ENCODE measurements around the gene MYPOP.

DNA sequence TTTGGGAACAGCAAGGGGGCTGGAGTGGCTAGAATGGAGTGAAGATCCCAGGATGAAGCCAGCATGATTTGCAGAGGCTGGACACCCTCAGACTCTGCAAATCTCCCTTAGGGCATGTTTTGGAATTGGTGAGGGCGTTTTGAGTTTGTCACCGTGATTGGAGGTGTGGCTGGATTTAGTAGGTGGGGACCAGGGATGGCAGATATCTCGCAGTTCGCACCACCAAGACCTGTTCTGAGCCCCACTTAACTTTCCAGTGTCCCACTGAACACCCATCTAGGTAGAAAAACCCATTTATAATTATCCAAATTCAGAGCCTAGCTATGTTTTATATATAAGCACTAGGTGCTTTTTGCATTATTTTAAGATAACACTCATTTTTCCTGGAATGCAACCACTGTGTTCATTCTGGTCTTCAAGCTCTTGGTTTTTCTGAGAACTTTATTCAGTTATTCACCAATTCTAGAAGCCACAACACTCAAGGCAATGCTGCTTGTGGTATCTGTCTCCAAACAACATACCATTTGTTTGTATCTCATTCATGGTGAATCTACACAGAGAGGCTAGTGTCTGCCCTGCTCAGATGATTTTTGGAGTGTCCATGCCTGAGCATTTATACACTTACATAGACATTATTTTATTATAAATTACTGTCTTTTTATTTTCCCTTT, 15.1 kb upstream of the MYPOP start:
- TF ChIP-seq, protein P1, sequence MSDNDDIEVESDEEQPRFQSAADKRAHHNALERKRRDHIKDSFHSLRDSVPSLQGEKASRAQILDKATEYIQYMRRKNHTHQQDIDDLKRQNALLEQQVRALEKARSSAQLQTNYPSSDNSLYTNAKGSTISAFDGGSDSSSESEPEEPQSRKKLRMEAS (CRISPR knock-in tag; IDR thresholded peaks at IDR 0.05) = no peak
- TF ChIP-seq DACH1 (IDR thresholded peaks at IDR 0.05; ENCODE audit: partially characterized antibody) (no peak), FOXM1 (IDR thresholded peaks at IDR 0.05; ENCODE audit: low read depth) (no peak), FOXM1 (CRISPR knock-in tag; IDR thresholded peaks at IDR 0.05; ENCODE audit: low read depth) (no peak), CTCF (IDR thresholded peaks at IDR 0.05 in 2 of 3, conservative IDR thresholded peaks at IDR 0.05 in 1 of 3; ENCODE audit: insufficient read depth in 2 of 3, low read depth in 1 of 3, low read length in 3 of 3) (no peak), CEBPZ (IDR thresholded peaks at IDR 0.05; ENCODE audit: borderline replicate concordance, low read depth, low read length) (no peak), MXI1 (IDR thresholded peaks at IDR 0.05; ENCODE audit: low read depth, low read length) (no peak), ZFPM2 (CRISPR knock-in tag; IDR thresholded peaks at IDR 0.05) (no peak), CEBPB (tag; IDR thresholded peaks at IDR 0.05) (no peak), POLR2A (conservative IDR thresholded peaks at IDR 0.05) (no peak), SIN3A (IDR thresholded peaks at IDR 0.05; ENCODE audit: borderline replicate concordance in 2 of 2, control insufficient read depth in 1 of 2, low read depth in 2 of 2, low read length in 2 of 2) (no peak), JUNB (CRISPR knock-in tag; conservative IDR thresholded peaks at IDR 0.05) (no peak), ZKSCAN8 (CRISPR knock-in tag; IDR thresholded peaks at IDR 0.05) (no peak)
- TF ChIP-seq, protein P2, sequence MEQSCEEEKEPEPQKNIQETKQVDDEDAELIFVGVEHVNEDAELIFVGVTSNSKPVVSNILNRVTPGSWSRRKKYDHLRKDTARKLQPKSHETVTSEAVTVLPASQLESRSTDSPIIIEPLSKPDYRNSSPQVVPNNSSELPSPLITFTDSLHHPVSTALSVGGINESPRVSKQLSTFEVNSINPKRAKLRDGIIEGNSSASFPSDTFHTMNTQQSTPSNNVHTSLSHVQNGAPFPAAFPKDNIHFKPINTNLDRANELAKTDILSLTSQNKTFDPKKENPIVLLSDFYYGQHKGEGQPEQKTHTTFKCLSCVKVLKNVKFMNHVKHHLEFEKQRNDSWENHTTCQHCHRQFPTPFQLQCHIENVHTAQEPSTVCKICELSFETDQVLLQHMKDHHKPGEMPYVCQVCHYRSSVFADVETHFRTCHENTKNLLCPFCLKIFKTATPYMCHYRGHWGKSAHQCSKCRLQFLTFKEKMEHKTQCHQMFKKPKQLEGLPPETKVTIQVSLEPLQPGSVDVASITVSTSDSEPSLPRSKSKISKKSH (CRISPR knock-in tag; IDR thresholded peaks at IDR 0.05) = no peak
